ENCODE data around the gene CLP1.

- no peak for TF ChIP-seq TAF1 (IDR thresholded peaks at IDR 0.05; ENCODE audit: low read depth)
- no peak for TF ChIP-seq EP300 (IDR thresholded peaks at IDR 0.05; ENCODE audit: borderline replicate concordance)
- TF ChIP-seq RAD21 (IDR thresholded peaks at IDR 0.05; ENCODE audit: low read depth) = no peak
- no peak for TF ChIP-seq MAX (IDR thresholded peaks at IDR 0.05)
- no peak for TF ChIP-seq REST (IDR thresholded peaks at IDR 0.05; ENCODE audit: low read depth)
Observed at GRCh38 chr11:57633394-57634070, 24.0 kb upstream of the CLP1 start.
